ENCODE data around the gene NPLOC4.
A peak's percentile ranks its signal among the peaks of the same experiment; 100 is the strongest.

DNA sequence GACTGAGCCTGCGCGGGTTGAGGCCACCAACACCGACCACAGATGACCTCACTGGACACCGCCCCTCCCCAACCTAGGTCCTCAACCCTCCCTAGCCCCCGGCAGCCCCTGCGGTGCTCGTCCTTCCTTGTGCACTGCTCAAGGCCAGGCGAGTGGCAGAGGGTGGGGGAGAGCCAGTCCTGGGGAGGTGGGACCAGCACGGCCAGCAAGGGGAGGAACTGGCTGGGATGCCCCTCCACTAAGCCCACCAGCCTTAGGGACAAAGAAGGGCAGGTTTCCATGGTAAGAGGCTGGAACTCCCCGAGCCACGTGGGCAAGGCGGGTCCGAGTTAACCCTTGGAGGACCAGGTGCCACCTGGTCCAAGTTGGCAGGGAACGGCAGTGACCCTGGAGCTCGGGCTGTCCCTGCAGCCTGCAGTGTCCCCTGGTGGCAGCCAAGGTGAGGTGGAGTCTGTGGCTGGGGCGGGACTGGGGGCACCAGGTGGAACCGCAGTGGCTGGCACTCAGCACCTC lies 99.5 kb downstream of the NPLOC4 start:
- TF ChIP-seq, protein P1, sequence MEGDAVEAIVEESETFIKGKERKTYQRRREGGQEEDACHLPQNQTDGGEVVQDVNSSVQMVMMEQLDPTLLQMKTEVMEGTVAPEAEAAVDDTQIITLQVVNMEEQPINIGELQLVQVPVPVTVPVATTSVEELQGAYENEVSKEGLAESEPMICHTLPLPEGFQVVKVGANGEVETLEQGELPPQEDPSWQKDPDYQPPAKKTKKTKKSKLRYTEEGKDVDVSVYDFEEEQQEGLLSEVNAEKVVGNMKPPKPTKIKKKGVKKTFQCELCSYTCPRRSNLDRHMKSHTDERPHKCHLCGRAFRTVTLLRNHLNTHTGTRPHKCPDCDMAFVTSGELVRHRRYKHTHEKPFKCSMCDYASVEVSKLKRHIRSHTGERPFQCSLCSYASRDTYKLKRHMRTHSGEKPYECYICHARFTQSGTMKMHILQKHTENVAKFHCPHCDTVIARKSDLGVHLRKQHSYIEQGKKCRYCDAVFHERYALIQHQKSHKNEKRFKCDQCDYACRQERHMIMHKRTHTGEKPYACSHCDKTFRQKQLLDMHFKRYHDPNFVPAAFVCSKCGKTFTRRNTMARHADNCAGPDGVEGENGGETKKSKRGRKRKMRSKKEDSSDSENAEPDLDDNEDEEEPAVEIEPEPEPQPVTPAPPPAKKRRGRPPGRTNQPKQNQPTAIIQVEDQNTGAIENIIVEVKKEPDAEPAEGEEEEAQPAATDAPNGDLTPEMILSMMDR (IDR thresholded peaks at IDR 0.05), result peak in 1 of 3 donors; percentile 44
- no peak for TF ChIP-seq POLR2A (IDR thresholded peaks at IDR 0.05)
